Prostate gland (tissue), 2 donors: ENCODE measurements around the gene GSE1.

Source experiments
- CTCF ChIP-seq, 4 experiments: fragments of 200-600 bp in 2 of 4; fragments of 450-650 bp in 2 of 4; sonication (generic) in 2 of 4; IDR thresholded peaks; 1 replicate in 3 of 4; 2 replicates in 1 of 4; pipeline ENCODE4 v1.5.1; 2016 to 2019; ENCODE audit warnings: antibody characterized with exemption in 4 of 4, mild to moderate bottlenecking in 2 of 4, moderate library complexity in 2 of 4
- POLR2A ChIP-seq: fragments of 450-650 bp; IDR thresholded peaks from one replicate; pipeline ENCODE4 v1.6.1; 2016; ENCODE audit warnings: antibody characterized with exemption, mild to moderate bottlenecking
- POLR2AphosphoS5 ChIP-seq: sonication (generic); formaldehyde crosslinking; IDR thresholded peaks from one replicate; pipeline ENCODE4 v1.6.1; 2017; ENCODE audit warnings: antibody characterized with exemption

GRCh38 chr16:85622683-85623082, 9.6 kb downstream of the GSE1 start:
- TF ChIP-seq POLR2AphosphoS5 (no peak), POLR2A (no peak), CTCF (IDR thresholded peaks at IDR 0.05) (no peak)
